Stimulated activated CD8-positive, alpha-beta memory T cell treated with anti-CD3 and anti-CD28 coated beads, Interleukin-7, amount 100 ng/mL, for 4 hours (primary cell): ENCODE results near the gene SEL1L3.

Experiments used
- DNase-seq, 2 donors: peaks; one replicate each; pipeline ENCODE4 v3.0.0-alpha.2; 2020; ENCODE audit warnings: low read depth in 2 of 2

Gene SEL1L3

GRCh38 chr4:25792200-25792791 is 70.5 kb downstream of the SEL1L3 start:
- DNase-seq, result no peak

GRCh38 chr4:25790024-25790423 is 72.8 kb downstream of the SEL1L3 start:
- no peak for DNase-seq

- DNase-seq, result no peak
These were observed 74.0 kb downstream of the SEL1L3 start for GRCh38 chr4:25788703-25789238.

GRCh38 chr4:25786497-25787065 is 76.2 kb downstream of the SEL1L3 start:
- no peak for DNase-seq

GRCh38 chr4:25783943-25784342 is 78.8 kb downstream of the SEL1L3 start:
- DNase-seq, result no peak

- no peak for DNase-seq
These were observed 79.7 kb downstream of the SEL1L3 start for GRCh38 chr4:25783126-25783525.

GRCh38 chr4:25782482-25782881 is 80.3 kb downstream of the SEL1L3 start:
- no peak for DNase-seq

GRCh38 chr4:25779021-25779420 is 83.8 kb downstream of the SEL1L3 start:
- no peak for DNase-seq

GRCh38 chr4:25776795-25777194 is 86.0 kb downstream of the SEL1L3 start:
- DNase-seq, result no peak

- DNase-seq, result no peak
These were observed 87.6 kb downstream of the SEL1L3 start for GRCh38 chr4:25775166-25775565.

- DNase-seq, result no peak
These were observed 89.4 kb downstream of the SEL1L3 start for GRCh38 chr4:25773358-25773757.

- DNase-seq, result no peak
These were observed 91.1 kb downstream of the SEL1L3 start for GRCh38 chr4:25771672-25772071.

- no peak for DNase-seq
These were observed 91.9 kb downstream of the SEL1L3 start for GRCh38 chr4:25770847-25771246.

GRCh38 chr4:25769251-25769650 is 93.5 kb downstream of the SEL1L3 start:
- DNase-seq, result no peak

GRCh38 chr4:25767877-25768725 is 94.7 kb downstream of the SEL1L3 start:
- no peak for DNase-seq

- no peak for DNase-seq
These were observed 102.2 kb downstream of the SEL1L3 start for GRCh38 chr4:25760518-25761157.

- no peak for DNase-seq
These were observed 102.7 kb downstream of the SEL1L3 start for GRCh38 chr4:25760048-25760447.

- no peak for DNase-seq
These were observed 103.7 kb downstream of the SEL1L3 start for GRCh38 chr4:25759101-25759500.

GRCh38 chr4:25757452-25757851 is 105.3 kb downstream of the SEL1L3 start:
- no peak for DNase-seq

- DNase-seq, result no peak
These were observed 106.3 kb downstream of the SEL1L3 start for GRCh38 chr4:25756503-25756902.

- DNase-seq, result no peak
These were observed 106.9 kb downstream of the SEL1L3 start for GRCh38 chr4:25755911-25756310.

GRCh38 chr4:25753239-25753638 is 109.5 kb downstream of the SEL1L3 start:
- no peak for DNase-seq
